ENCODE data around the gene NSMCE3. TPM values are rescaled to one million over a fixed set of nuclear protein-coding genes. Genes with fewer than 3 reads are reported as not detected.

Gene NSMCE3
- total RNA-seq, 2 donors from 2014 or later: 13.8 to 21.0 TPM

DNA sequence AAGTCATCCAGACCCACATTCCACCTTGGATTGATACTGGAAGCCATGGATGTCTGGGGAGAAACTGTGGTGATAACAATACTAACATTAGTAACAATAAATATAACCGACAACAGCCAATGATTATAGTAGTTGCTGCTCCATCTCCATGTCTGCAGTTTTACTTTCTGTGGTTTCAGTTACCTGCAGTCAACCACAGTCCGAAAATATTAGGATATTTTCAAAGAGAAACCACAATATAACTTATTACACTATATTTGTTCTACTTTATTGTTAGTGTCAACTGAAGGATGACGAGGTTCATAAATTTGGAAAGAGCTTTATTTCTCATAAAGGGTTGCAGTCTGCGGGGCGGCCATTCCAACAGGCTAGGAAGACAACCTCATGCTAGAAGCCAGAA lies 2.6 kb upstream of the NSMCE3 start:
- DNase-seq (ENCODE audit: low spot score): no peak
- 94% methylated on average over 5 of the region's 5 CpGs for WGBS
- Histone ChIP-seq H3K27ac (no peak overlapping the region), H3K4me1 (replicated peaks) (no peaks in the 10 kb centered on the region), H3K4me3 (no peak overlapping the region), H3K9me3 (no peaks in the 10 kb centered on the region), H3K36me3 (no peaks in the 10 kb centered on the region), H3K27me3 (replicated peaks; ENCODE audit: insufficient read depth) (no peaks in the 10 kb centered on the region)
- TF ChIP-seq, protein P1, sequence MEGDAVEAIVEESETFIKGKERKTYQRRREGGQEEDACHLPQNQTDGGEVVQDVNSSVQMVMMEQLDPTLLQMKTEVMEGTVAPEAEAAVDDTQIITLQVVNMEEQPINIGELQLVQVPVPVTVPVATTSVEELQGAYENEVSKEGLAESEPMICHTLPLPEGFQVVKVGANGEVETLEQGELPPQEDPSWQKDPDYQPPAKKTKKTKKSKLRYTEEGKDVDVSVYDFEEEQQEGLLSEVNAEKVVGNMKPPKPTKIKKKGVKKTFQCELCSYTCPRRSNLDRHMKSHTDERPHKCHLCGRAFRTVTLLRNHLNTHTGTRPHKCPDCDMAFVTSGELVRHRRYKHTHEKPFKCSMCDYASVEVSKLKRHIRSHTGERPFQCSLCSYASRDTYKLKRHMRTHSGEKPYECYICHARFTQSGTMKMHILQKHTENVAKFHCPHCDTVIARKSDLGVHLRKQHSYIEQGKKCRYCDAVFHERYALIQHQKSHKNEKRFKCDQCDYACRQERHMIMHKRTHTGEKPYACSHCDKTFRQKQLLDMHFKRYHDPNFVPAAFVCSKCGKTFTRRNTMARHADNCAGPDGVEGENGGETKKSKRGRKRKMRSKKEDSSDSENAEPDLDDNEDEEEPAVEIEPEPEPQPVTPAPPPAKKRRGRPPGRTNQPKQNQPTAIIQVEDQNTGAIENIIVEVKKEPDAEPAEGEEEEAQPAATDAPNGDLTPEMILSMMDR (IDR thresholded peaks at IDR 0.05): no peak
- no peak for TF ChIP-seq POLR2AphosphoS5 (IDR thresholded peaks at IDR 0.05)
- no peak for TF ChIP-seq POLR2A (IDR thresholded peaks at IDR 0.05)
- intact Hi-C loops (cut with DNase I): no loop called here

DNA sequence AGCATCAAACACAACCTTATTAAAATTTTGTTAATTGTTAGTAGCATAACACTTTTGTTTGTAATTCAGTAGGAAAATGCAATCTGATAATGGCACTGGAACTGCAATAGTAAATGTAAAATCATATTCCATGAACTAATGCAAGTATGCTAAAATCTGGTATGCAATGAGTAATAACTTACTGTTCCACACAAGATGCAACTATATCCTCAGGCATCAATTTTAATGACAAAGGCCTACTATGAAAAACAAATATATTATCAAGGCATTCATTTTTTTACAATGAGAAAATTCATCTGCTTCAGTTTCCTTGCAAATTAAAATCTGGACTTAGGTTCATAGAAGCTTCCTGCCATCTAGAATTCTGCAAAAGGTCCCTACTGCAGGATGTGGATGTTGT lies 1.4 kb upstream of the NSMCE3 start:
- Histone ChIP-seq H3K4me3 (no peak overlapping the region), H3K9me3 (no peaks in the 10 kb centered on the region), H3K27me3 (replicated peaks; ENCODE audit: insufficient read depth) (no peaks in the 10 kb centered on the region), H3K4me1 (replicated peaks) (no peaks in the 10 kb centered on the region), H3K36me3 (no peaks in the 10 kb centered on the region), H3K27ac (no peak overlapping the region)
- TF ChIP-seq, protein P1 (IDR thresholded peaks at IDR 0.05): no peak
- intact Hi-C loops (cut with DNase I): no loop called here
- no peak for DNase-seq (ENCODE audit: low spot score)

DNA sequence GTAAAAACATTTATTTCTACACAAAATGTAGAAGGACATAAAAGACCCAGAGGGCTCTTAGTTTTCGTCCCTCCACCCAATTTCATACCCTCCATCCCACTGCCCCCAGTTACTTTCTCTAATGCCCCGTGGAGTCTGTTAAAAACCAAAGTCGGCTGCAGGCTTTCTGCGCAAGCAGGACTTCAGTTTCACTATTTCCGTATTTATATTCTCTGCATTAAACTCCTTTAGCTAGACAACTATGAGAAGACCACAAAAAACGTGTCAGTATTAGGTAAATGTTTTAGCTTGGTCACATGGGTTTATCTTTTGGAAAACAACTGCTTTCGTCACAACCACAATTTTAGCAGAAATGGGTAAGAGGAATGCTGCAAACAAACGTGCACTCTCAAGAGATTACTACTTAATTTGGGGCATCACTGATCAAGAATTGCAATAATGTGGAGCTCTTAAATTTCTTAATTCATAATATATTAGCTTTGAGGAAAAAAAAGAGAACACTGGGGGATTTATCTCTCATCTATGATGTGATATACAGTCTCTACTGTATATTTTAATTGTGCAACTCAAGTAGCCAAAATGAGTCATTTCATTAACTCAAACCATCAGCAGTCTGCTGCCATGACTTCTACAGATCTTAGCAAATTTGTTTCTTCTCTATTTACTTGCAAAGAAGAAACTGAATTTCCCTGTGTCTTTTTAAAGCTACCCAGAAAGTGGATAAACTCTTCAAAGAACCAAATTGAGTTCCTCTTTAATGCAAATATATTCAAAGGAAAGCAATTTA lies 740 bp upstream of the NSMCE3 start:
- intact Hi-C loops (cut with DNase I): no loop called here
- Histone ChIP-seq H3K27ac (peak overlapping the region; percentile 92 to 94), H3K4me1 (replicated peaks) (no peaks in the 10 kb centered on the region), H3K4me3 (peak overlapping the region; percentile 86 to 93), H3K9me3 (no peaks in the 10 kb centered on the region), H3K27me3 (replicated peaks; ENCODE audit: insufficient read depth) (no peaks in the 10 kb centered on the region), H3K36me3 (no peaks in the 10 kb centered on the region)
- no peak for DNase-seq (ENCODE audit: low spot score)
- TF ChIP-seq POLR2A (IDR thresholded peaks at IDR 0.05) (no peak), POLR2AphosphoS5 (IDR thresholded peaks at IDR 0.05) (no peak)
- TF ChIP-seq, protein P1 (IDR thresholded peaks at IDR 0.05): no peak
- 2% methylated on average over 8 of the region's 8 CpGs for WGBS

DNA sequence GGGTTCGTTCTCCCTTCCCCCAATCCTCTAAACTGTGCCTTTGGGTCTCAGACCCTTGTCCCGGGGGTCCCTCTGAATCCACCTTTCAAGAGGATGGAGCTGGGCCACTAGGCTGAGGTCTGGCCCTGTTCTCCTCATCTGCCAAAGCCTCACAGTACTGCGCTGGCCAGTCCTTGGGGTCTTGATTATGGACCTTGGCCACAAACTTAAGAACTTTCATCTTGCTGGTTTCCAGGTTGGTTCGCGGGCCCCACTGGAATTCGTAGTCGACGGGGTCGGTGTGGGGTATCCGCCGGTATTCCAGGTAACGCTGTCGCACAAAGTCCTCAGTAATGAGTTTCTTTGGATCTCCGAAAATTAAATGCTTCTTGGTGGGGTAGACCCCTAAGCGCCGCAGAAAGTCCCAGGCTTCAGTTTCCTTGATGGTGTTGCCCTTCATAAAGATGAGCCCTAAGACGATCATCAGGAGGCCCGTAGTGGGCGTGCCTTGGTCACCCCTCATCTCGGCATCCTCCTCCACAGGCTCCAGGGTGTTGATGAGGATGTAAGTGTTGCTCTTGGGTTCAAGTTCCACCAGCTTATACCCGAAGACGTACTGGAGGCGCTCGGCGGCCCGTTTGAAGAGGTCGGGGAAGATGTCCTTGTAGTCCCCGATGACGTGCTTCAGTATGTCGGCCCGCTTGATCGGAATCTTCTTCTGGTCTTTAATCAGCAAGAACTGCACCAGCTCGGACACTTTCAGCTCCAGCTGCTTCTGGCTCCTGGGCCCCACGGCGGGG lies 727 bp downstream of the NSMCE3 start:
- DNase-seq (ENCODE audit: low spot score): peak; percentile 17

More for the DNA sequence above, 727 bp downstream of the NSMCE3 start:
- 4% methylated on average over 33 of the region's 35 CpGs for WGBS
- Histone ChIP-seq H3K9me3 (no peaks in the 10 kb centered on the region), H3K36me3 (no peaks in the 10 kb centered on the region), H3K4me1 (replicated peaks) (no peaks in the 10 kb centered on the region), H3K4me3 (peak overlapping the region; percentile 86 to 93), H3K27ac (peak overlapping the region; percentile 92 to 94), H3K27me3 (replicated peaks; ENCODE audit: insufficient read depth) (no peaks in the 10 kb centered on the region)
- intact Hi-C loops (cut with DNase I): no loop called here
- TF ChIP-seq POLR2A (IDR thresholded peaks at IDR 0.05) (no peak), POLR2AphosphoS5 (IDR thresholded peaks at IDR 0.05) (no peak)
- TF ChIP-seq, protein P1 (IDR thresholded peaks at IDR 0.05): no peak
